ENCODE measurements around the gene RBBP5. TPM values are rescaled to one million over a fixed set of nuclear protein-coding genes. Genes with fewer than 3 reads are reported as not detected.

Gene RBBP5
- total RNA-seq, 1 experiment from 2014 or later, result 17.3 TPM

GRCh38 chr1:205064301-205064700, 57.5 kb downstream of the RBBP5 start:
- no peak overlapping the region for H3K14ac ChIP-seq (ENCODE audit: insufficient read depth, low read length)
- H3K18ac ChIP-seq (ENCODE audit: insufficient read length, low read depth, low read length), result no peak overlapping the region
- no peaks in the 10 kb centered on the region for H3K4me1 ChIP-seq (ENCODE audit: insufficient read depth, low read length)
- H3K4ac ChIP-seq (ENCODE audit: low read depth, low read length), result no peak overlapping the region
- H4K20me1 ChIP-seq (ENCODE audit: control insufficient read depth, insufficient read depth, insufficient read length), result no peaks in the 10 kb centered on the region
- H3T11ph ChIP-seq (ENCODE audit: low read length), result no peak overlapping the region
- Mint-ChIP-seq H3K27me3 (ENCODE audit: low read depth) (peaks cover 3% of the 10 kb centered on the region; the same call in 1 of the 2 replicates), H3K36me3 (ENCODE audit: insufficient read depth in 1 of 3, low read depth in 3 of 3) (no peaks in the 10 kb centered on the region), H3K4me1 (peaks cover 4% of the 10 kb centered on the region in 2 experiments), H3K4me3 (no peak overlapping the region), H3K27ac (no peak overlapping the region), H3K9me3 (no peaks in the 10 kb centered on the region)
- H4K5ac ChIP-seq (ENCODE audit: insufficient read length, low read depth, low read length), result no peak overlapping the region
- H2BK20ac ChIP-seq (ENCODE audit: low read depth, low read length, poor library complexity, severe bottlenecking), result no peak overlapping the region
- H3K23ac ChIP-seq (ENCODE audit: insufficient read length, low read depth, low read length), result no peak overlapping the region
- H3K79me1 ChIP-seq (ENCODE audit: insufficient read depth, low read depth, low read length, poor library complexity, severe bottlenecking), result no peaks in the 10 kb centered on the region
- no peak overlapping the region for H2AFZ ChIP-seq (ENCODE audit: low read length)
- H2AK5ac ChIP-seq (ENCODE audit: insufficient read length, low read length), result no peak overlapping the region
- peaks cover 3% of the 10 kb centered on the region for H3K23me2 ChIP-seq (ENCODE audit: insufficient read length, low read depth, low read length, poor library complexity, severe bottlenecking)
- H2BK5ac ChIP-seq (ENCODE audit: insufficient read length, low read length), result no peak overlapping the region
- no peaks in the 10 kb centered on the region for H3K27me3 ChIP-seq (ENCODE audit: insufficient read depth, low read length)
- no peak overlapping the region for H3K56ac ChIP-seq (ENCODE audit: insufficient read length, low read depth, low read length)
- no peak overlapping the region for H2BK15ac ChIP-seq (ENCODE audit: low read depth, low read length)
- no peak overlapping the region for H4K8ac ChIP-seq (replicated peaks; ENCODE audit: insufficient read length, low read depth, low read length)
- no peak overlapping the region for H3K9ac ChIP-seq (ENCODE audit: extremely low read depth, insufficient read length, low read length)
- H3K4me2 ChIP-seq (ENCODE audit: insufficient read depth, insufficient read length, low read length), result no peak overlapping the region
- no peak overlapping the region for H3K27ac ChIP-seq (ENCODE audit: insufficient read length, low read depth, low read length)
- DNase-seq, result no peak
- H3K79me2 ChIP-seq (ENCODE audit: insufficient read depth, low read length), result no peaks in the 10 kb centered on the region
- no peak overlapping the region for H2BK120ac ChIP-seq (ENCODE audit: low read depth, low read length, poor library complexity, severe bottlenecking)
- WGBS (ENCODE audit: extremely low coverage, insufficient read length, low lambda C conversion rate), result no CpG with 5 or more reads among the region's 11 CpGs
- no peaks in the 10 kb centered on the region for H3K9me3 ChIP-seq (ENCODE audit: control insufficient read depth, low read depth, low read length)
- no peak for TF ChIP-seq CTCF (conservative IDR thresholded peaks at IDR 0.05)
- H2BK12ac ChIP-seq (ENCODE audit: insufficient read length, low read depth, low read length), result no peak overlapping the region
- no peak overlapping the region for H4K91ac ChIP-seq (ENCODE audit: insufficient read length, low read depth, low read length)
